PC-3 (cell line): Measurements from ENCODE around the gene UBAC2. TPM values are rescaled to one million over a fixed set of nuclear protein-coding genes. Genes with fewer than 3 reads are reported as not detected.

Source experiments
- ATAC-seq: fragments of 200-7000 bp; cut with Tn5 transposase; 2 replicates; pipeline ENCODE4 v1.9.1; 2020; ENCODE audit warnings: mild to moderate bottlenecking, moderate library complexity
- BruUV-seq: library from RNA; stranded (reverse); fragments of 400-500 nt; replicated peaks from 2 replicates; lab custom pipeline; 2021; lab: Mats Ljungman, UMichigan
- CTCF ChIA-PET: fragments of 300-600 bp; sonication (Branson Sonifier 250); formaldehyde crosslinking; loops from one replicate; lab custom pipeline; 2022; ENCODE audit warnings: antibody characterized with exemption; lab: Charles Lee
- POLR2A ChIA-PET: fragments of 300-600 bp; sonication (Branson Sonifier 250); formaldehyde crosslinking; loops from one replicate; lab custom pipeline; 2022; ENCODE audit warnings: antibody characterized with exemption; ENCODE audit not compliant: unreplicated experiment; lab: Charles Lee
- DNase-seq: peaks from one replicate; pipeline ENCODE4 v3.0.0-alpha.2; 2015
- H2AFZ ChIP-seq: fragments of 300-600 bp; sonication (generic); 2 replicates; pipeline ENCODE4 v1.6.0; 2016; ENCODE audit warnings: antibody characterized with exemption, low read length
- H3F3A ChIP-seq: fragments of 300-600 bp; sonication (generic); one replicate; pipeline ENCODE4 v1.6.0; 2017; ENCODE audit warnings: antibody characterized with exemption, low read length, control low read depth, mild to moderate bottlenecking; ENCODE audit not compliant: unreplicated experiment
- H3K27ac ChIP-seq: fragments of 300-600 bp; sonication (generic); 2 replicates; pipeline ENCODE4 v1.5.1; 2016; ENCODE audit warnings: mild to moderate bottlenecking, low read length
- H3K27me3 ChIP-seq: fragments of 300-600 bp; sonication (generic); 2 replicates; pipeline ENCODE4 v1.6.1; 2016; ENCODE audit warnings: low read length, mixed read lengths
- H3K36me3 ChIP-seq: fragments of 300-600 bp; sonication (generic); 2 replicates; pipeline ENCODE4 v1.6.1; 2016; ENCODE audit warnings: low read depth, mixed run types, low read length, mixed read lengths
- H3K4me1 ChIP-seq: fragments of 300-600 bp; sonication (generic); 2 replicates; pipeline ENCODE4 v1.5.1; 2016; ENCODE audit warnings: low read length; ENCODE audit not compliant: insufficient read depth
- H3K4me2 ChIP-seq: fragments of 300-600 bp; sonication (generic); 2 replicates; pipeline ENCODE4 v1.6.0; 2016; ENCODE audit warnings: low read length
- H3K4me3 ChIP-seq: fragments of 300-600 bp; sonication (generic); 2 replicates; pipeline ENCODE4 v1.5.1; 2016; ENCODE audit warnings: mild to moderate bottlenecking, low read length, mixed read lengths
- H3K79me2 ChIP-seq: fragments of 300-600 bp; sonication (generic); 2 replicates; pipeline ENCODE4 v1.6.1; 2017; ENCODE audit warnings: low read length, mixed read lengths
- H3K9ac ChIP-seq: fragments of 300-600 bp; sonication (generic); 2 replicates; pipeline ENCODE4 v1.6.0; 2016; ENCODE audit warnings: mild to moderate bottlenecking, low read length
- H3K9me2 ChIP-seq: fragments of 300-600 bp; sonication (generic); replicated peaks from 2 replicates; pipeline ENCODE4 v1.6.1; 2016; ENCODE audit warnings: mixed run types, low read length, mixed read lengths
- H3K9me3 ChIP-seq: fragments of 300-600 bp; sonication (generic); 2 replicates; pipeline ENCODE4 v1.6.1; 2016; ENCODE audit warnings: low read length, mixed read lengths
- H4K20me1 ChIP-seq: fragments of 300-600 bp; sonication (generic); 2 replicates; pipeline ENCODE4 v1.6.1; 2016; ENCODE audit warnings: low read length, mixed read lengths
- EZH2 ChIP-seq: fragments of 300-600 bp; sonication (generic); IDR thresholded peaks from one replicate; pipeline ENCODE4 v1.6.1; 2017; ENCODE audit warnings: antibody characterized with exemption, mild to moderate bottlenecking, low read length; ENCODE audit not compliant: unreplicated experiment
- EZH2phosphoT487 ChIP-seq: fragments of 300-600 bp; sonication (generic); IDR thresholded peaks from 2 replicates; pipeline ENCODE4 v1.6.1; 2018; ENCODE audit warnings: mild to moderate bottlenecking, antibody characterized with exemption, low read length, borderline replicate concordance
- intact Hi-C: fragments of 100-400 bp; cut with micrococcal nuclease; formaldehyde crosslinking; loops from 2 replicates; pipeline ENCODE4 v1.9.0; 2023
- total RNA-seq: library from RNA; depleted of rRNA; stranded (reverse); fragments of >200 nt; gene quantifications from 2 replicates; pipeline ENCODE4 v1.2.3, GENCODE V29; 2014
- TF ChIP-seq, protein P1 (sequence below): fragments of 300-600 bp; sonication (generic); conservative IDR thresholded peaks from 2 replicates; pipeline ENCODE4 v1.5.1; 2017; ENCODE audit warnings: antibody characterized with exemption, low read depth, mild to moderate bottlenecking, low read length

UBAC2 gene
- total RNA-seq, 1 experiment from 2014 or later = 34.5 TPM

GRCh38 chr13:99421758-99422585 lies 221.3 kb downstream of the UBAC2 start:
- no peak for ATAC-seq
- H3K4me2 ChIP-seq = no peak overlapping the region
- POLR2A ChIA-PET = no interaction called here
- no peaks in the 10 kb centered on the region for H4K20me1 ChIP-seq
- no peaks in the 10 kb centered on the region for H3K4me1 ChIP-seq
- no peak overlapping the region for H3K4me3 ChIP-seq
- no peaks in the 10 kb centered on the region for H3K79me2 ChIP-seq
- H3F3A ChIP-seq = no peaks in the 10 kb centered on the region
- no peak overlapping the region for H2AFZ ChIP-seq
- no peaks in the 10 kb centered on the region for H3K36me3 ChIP-seq
- intact Hi-C loops = no loop called here
- H3K9ac ChIP-seq = no peak overlapping the region
- H3K9me3 ChIP-seq = no peaks in the 10 kb centered on the region
- no peaks in the 10 kb centered on the region for H3K9me2 ChIP-seq
- BruUV-seq = no TSS peak
- no peak for TF ChIP-seq EZH2phosphoT487
- TF ChIP-seq EZH2 = no peak
- TF ChIP-seq, protein P1, sequence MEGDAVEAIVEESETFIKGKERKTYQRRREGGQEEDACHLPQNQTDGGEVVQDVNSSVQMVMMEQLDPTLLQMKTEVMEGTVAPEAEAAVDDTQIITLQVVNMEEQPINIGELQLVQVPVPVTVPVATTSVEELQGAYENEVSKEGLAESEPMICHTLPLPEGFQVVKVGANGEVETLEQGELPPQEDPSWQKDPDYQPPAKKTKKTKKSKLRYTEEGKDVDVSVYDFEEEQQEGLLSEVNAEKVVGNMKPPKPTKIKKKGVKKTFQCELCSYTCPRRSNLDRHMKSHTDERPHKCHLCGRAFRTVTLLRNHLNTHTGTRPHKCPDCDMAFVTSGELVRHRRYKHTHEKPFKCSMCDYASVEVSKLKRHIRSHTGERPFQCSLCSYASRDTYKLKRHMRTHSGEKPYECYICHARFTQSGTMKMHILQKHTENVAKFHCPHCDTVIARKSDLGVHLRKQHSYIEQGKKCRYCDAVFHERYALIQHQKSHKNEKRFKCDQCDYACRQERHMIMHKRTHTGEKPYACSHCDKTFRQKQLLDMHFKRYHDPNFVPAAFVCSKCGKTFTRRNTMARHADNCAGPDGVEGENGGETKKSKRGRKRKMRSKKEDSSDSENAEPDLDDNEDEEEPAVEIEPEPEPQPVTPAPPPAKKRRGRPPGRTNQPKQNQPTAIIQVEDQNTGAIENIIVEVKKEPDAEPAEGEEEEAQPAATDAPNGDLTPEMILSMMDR = no peak
- no peak for DNase-seq
- no peak overlapping the region for H3K27ac ChIP-seq
- CTCF ChIA-PET = no interaction called here
- peaks cover 4% of the 10 kb centered on the region; the same call in 1 of the 2 replicates for H3K27me3 ChIP-seq

GRCh38 chr13:99422586-99423220 lies 222.0 kb downstream of the UBAC2 start:
- Histone ChIP-seq H3K36me3 (no peaks in the 10 kb centered on the region), H3K9ac (no peak overlapping the region), H3K4me3 (no peak overlapping the region), H3K4me2 (no peak overlapping the region), H3K9me3 (no peaks in the 10 kb centered on the region), H3K27me3 (peaks cover 4% of the 10 kb centered on the region; the same call in 1 of the 2 replicates), H3K79me2 (no peaks in the 10 kb centered on the region), H3K9me2 (no peaks in the 10 kb centered on the region), H3K27ac (no peak overlapping the region), H2AFZ (no peak overlapping the region), H3K4me1 (no peaks in the 10 kb centered on the region), H4K20me1 (no peaks in the 10 kb centered on the region), H3F3A (no peaks in the 10 kb centered on the region)
- ATAC-seq (no peak), DNase-seq (no peak)
- ChIA-PET POLR2A (no interaction called here), CTCF (no interaction called here)
- no TSS peak for BruUV-seq
- intact Hi-C loops = no loop called here
- TF ChIP-seq, protein P1 = no peak
- TF ChIP-seq EZH2 = no peak
